ENCODE data around the gene C4orf36. TPM values are rescaled to one million over a fixed set of nuclear protein-coding genes. Genes with fewer than 3 reads are reported as not detected.

Gene C4orf36
- 0.20 and 0.33 TPM in 2 replicates for total RNA-seq

GRCh38 chr4:86891762-86892635 lies at the start of gene C4orf36:
C4orf36 (minus strand) TSS chr4:86892422; CDS start chr4:86891520, 902 bp downstream.

GRCh38 chr4:86934771-86935565 lies 42.7 kb upstream of the C4orf36 start, which contains the start of gene AFF1:
AFF1 (plus strand) TSS chr4:86935011; CDS start chr4:86948534, 13,523 bp downstream.

GRCh38 chr4:86848732-86849619 lies 43.2 kb downstream of the C4orf36 start, which contains the start of gene SLC10A6:
SLC10A6 (minus strand) TSS chr4:86849384; CDS start chr4:86849115, 269 bp downstream.

Other genes starting within 250 kb of the C4orf36 start
- gene SLC10A6, start 43.0 kb downstream of the C4orf36 start, total RNA-seq, result 0.20 TPM in 1 of 2 replicates, not detected in the other
- 20.6 and 26.2 TPM in 2 replicates for gene AFF1, start 42.6 kb upstream of the C4orf36 start, total RNA-seq